ENCODE data around the gene SEMA3F. TPM values are rescaled to one million over a fixed set of nuclear protein-coding genes. Genes with fewer than 3 reads are reported as not detected.

SEMA3F gene
- total and polyA plus RNA-seq, 8 donors, result 26.0 to 56.2 (median 46.7) TPM

GRCh38 chr3:50139718-50140423 is 15.3 kb upstream of the SEMA3F start:
- ATAC-seq (peak; percentile 64), DNase-seq (no peak)
- peaks cover 7 to 18% of the 10 kb centered on the region in 2 donors for H3K4me1 ChIP-seq
- H3K27me3 ChIP-seq, result no peaks in the 10 kb centered on the region
- no peak overlapping the region for H3K4me3 ChIP-seq
- intact Hi-C loops (cut with DNase I), result no loop called here
- H3K36me3 ChIP-seq, result no peaks in the 10 kb centered on the region
- TF ChIP-seq, protein P1, sequence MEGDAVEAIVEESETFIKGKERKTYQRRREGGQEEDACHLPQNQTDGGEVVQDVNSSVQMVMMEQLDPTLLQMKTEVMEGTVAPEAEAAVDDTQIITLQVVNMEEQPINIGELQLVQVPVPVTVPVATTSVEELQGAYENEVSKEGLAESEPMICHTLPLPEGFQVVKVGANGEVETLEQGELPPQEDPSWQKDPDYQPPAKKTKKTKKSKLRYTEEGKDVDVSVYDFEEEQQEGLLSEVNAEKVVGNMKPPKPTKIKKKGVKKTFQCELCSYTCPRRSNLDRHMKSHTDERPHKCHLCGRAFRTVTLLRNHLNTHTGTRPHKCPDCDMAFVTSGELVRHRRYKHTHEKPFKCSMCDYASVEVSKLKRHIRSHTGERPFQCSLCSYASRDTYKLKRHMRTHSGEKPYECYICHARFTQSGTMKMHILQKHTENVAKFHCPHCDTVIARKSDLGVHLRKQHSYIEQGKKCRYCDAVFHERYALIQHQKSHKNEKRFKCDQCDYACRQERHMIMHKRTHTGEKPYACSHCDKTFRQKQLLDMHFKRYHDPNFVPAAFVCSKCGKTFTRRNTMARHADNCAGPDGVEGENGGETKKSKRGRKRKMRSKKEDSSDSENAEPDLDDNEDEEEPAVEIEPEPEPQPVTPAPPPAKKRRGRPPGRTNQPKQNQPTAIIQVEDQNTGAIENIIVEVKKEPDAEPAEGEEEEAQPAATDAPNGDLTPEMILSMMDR (IDR thresholded peaks at IDR 0.05), result no peak
- no peaks in the 10 kb centered on the region for H3K9me3 ChIP-seq
- H3K27ac ChIP-seq, result no peak overlapping the region

- Histone ChIP-seq H3K9me3 (no peaks in the 10 kb centered on the region), H3K4me1 (peaks cover 7 to 18% of the 10 kb centered on the region in 2 donors), H3K27ac (no peak overlapping the region), H3K36me3 (no peaks in the 10 kb centered on the region), H3K27me3 (no peaks in the 10 kb centered on the region), H3K4me3 (no peak overlapping the region)
- DNase-seq (no peak), ATAC-seq (no peak)
- intact Hi-C loops (cut with DNase I), result no loop called here
- TF ChIP-seq, protein P1 (IDR thresholded peaks at IDR 0.05), result no peak
Observed at GRCh38 chr3:50140990-50141389, 14.1 kb upstream of the SEMA3F start.

- H3K9me3 ChIP-seq, result no peaks in the 10 kb centered on the region
- H3K4me3 ChIP-seq, result no peak overlapping the region
- intact Hi-C loops (cut with DNase I), result no loop called here
- TF ChIP-seq, protein P1 (IDR thresholded peaks at IDR 0.05), result no peak
- H3K27ac ChIP-seq, result no peak overlapping the region
- H3K36me3 ChIP-seq, result no peaks in the 10 kb centered on the region
- H3K4me1 ChIP-seq, result no peaks in the 10 kb centered on the region
- DNase-seq (no peak), ATAC-seq (no peak)
- H3K27me3 ChIP-seq, result no peaks in the 10 kb centered on the region
Observed at GRCh38 chr3:50146316-50146901, 8.7 kb upstream of the SEMA3F start.

- Histone ChIP-seq H3K27ac (no peak overlapping the region), H3K9me3 (no peaks in the 10 kb centered on the region), H3K36me3 (no peaks in the 10 kb centered on the region), H3K27me3 (no peaks in the 10 kb centered on the region), H3K4me1 (no peaks in the 10 kb centered on the region), H3K4me3 (no peak overlapping the region)
- TF ChIP-seq, protein P1 (IDR thresholded peaks at IDR 0.05), result no peak
- ATAC-seq (no peak), DNase-seq (no peak)
- intact Hi-C loops (cut with DNase I), result no loop called here
Observed at GRCh38 chr3:50147016-50147415, 8.1 kb upstream of the SEMA3F start.

- ATAC-seq (no peak), DNase-seq (no peak)
- H3K27me3 ChIP-seq, result no peaks in the 10 kb centered on the region
- H3K9me3 ChIP-seq, result no peaks in the 10 kb centered on the region
- intact Hi-C loops (cut with DNase I), result no loop called here
- no peak overlapping the region for H3K4me3 ChIP-seq
- no peaks in the 10 kb centered on the region for H3K36me3 ChIP-seq
- no peak overlapping the region for H3K27ac ChIP-seq
- H3K4me1 ChIP-seq, result no peaks in the 10 kb centered on the region
- TF ChIP-seq, protein P1 (IDR thresholded peaks at IDR 0.05), result no peak
Observed at GRCh38 chr3:50147447-50147846, 7.7 kb upstream of the SEMA3F start.

Measured in left lung (tissue), 10 donors.